ENCODE data around the gene IQCM.

DNA sequence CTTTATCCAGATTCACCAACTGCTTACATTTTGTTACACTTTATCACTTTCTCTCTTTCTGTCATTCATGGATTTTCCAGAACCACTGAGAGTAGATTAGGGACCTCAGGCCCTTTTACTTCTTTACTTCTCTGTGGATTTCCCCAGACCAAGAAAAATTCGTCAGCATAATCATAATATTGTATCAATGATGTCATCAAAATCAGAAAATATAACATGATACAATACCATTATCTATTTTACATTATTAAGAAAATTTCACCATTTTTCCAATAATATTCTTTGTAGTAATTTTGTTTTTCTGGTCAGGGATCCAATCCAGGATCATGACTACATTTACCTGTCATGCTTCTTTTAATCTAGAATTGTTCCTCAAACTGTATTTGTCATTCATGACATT, 494.2 kb downstream of the IQCM start:
- TF ChIP-seq ETV6 (conservative IDR thresholded peaks at IDR 0.05 in 1 of 2, IDR thresholded peaks at IDR 0.05 in 1 of 2; ENCODE audit: borderline replicate concordance in 1 of 2, low read depth in 1 of 2) (no peak), POLR2A (IDR thresholded peaks at IDR 0.05; ENCODE audit: low read depth, low read length) (no peak), CHD2 (IDR thresholded peaks at IDR 0.05; ENCODE audit: borderline replicate concordance, low read depth, low read length) (no peak), HDAC2 (IDR thresholded peaks at IDR 0.05) (no peak), SP1 (IDR thresholded peaks at IDR 0.05; ENCODE audit: low read depth, low read length) (no peak), CEBPZ (IDR thresholded peaks at IDR 0.05; ENCODE audit: low read depth, low read length) (no peak), CTCF (IDR thresholded peaks at IDR 0.05 in 2 of 3, conservative IDR thresholded peaks at IDR 0.05 in 1 of 3; ENCODE audit: control insufficient read depth in 2 of 3, extremely low read depth in 1 of 3, insufficient read depth in 1 of 3, low read depth in 3 of 3, low read length in 3 of 3) (no peak), POLR2AphosphoS5 (IDR thresholded peaks at IDR 0.05; ENCODE audit: low read length) (no peak), TAF1 (IDR thresholded peaks at IDR 0.05; ENCODE audit: borderline replicate concordance, low read depth, low read length) (no peak), CHD1 (IDR thresholded peaks at IDR 0.05; ENCODE audit: low read depth, low read length) (no peak)
- TF ChIP-seq, protein P1, sequence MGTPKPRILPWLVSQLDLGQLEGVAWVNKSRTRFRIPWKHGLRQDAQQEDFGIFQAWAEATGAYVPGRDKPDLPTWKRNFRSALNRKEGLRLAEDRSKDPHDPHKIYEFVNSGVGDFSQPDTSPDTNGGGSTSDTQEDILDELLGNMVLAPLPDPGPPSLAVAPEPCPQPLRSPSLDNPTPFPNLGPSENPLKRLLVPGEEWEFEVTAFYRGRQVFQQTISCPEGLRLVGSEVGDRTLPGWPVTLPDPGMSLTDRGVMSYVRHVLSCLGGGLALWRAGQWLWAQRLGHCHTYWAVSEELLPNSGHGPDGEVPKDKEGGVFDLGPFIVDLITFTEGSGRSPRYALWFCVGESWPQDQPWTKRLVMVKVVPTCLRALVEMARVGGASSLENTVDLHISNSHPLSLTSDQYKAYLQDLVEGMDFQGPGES (IDR thresholded peaks at IDR 0.05), result no peak
